ENCODE measurements around the gene SNF8.
A peak's percentile ranks its signal among the peaks of the same experiment; 100 is the strongest.
"Not testable (repeated sequence)": the region's sequence is repeated elsewhere in the genome, so short reads cannot be mapped to it uniquely, and the experiment has no call there.

The SNF8 gene, protein sequence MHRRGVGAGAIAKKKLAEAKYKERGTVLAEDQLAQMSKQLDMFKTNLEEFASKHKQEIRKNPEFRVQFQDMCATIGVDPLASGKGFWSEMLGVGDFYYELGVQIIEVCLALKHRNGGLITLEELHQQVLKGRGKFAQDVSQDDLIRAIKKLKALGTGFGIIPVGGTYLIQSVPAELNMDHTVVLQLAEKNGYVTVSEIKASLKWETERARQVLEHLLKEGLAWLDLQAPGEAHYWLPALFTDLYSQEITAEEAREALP

DNA sequence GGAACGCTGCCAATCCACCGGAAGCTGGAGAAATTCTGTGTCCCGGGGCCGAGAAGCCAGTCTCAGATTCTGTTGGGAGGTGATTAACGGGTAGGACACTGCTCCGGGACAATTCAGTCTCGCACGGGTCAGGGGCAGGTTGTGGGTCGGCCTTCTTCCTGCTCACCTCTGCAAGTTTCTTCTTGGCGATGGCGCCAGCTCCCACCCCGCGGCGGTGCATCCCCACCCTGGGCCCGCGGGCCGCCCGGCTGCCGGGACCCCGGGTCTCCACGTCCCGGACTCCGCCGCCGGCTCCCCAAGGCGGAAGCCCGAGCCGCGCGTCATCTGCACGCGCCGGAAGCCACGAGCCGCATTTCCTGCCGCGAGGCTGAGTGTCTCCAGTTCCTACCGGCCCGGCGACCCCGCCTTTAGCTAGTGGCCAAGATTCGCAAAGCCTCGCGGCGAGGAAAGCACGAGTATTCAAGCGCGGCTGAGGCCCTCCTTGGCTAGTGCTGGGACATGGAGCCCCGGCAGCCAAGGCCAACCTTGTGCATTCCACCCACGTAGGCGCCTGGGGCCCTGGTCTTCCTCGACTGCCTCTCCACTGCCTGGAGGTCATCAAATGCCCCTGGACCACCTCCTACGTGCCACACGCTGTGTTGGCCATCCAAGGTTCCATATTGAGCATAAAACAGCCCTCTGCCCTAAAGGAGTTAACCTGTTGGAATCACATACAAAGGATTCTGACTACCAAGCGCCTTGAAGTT, at the start of gene SNF8:
SNF8 (minus strand) TSS at position 328 of the 746 bp plus-strand sequence; CDS start at position 220, 108 bp downstream.
- peak; percentile 88 to 97 (median 95) for DNase-seq (ENCODE audit: low read depth in 2 of 3, low spot score in 2 of 3)

DNA sequence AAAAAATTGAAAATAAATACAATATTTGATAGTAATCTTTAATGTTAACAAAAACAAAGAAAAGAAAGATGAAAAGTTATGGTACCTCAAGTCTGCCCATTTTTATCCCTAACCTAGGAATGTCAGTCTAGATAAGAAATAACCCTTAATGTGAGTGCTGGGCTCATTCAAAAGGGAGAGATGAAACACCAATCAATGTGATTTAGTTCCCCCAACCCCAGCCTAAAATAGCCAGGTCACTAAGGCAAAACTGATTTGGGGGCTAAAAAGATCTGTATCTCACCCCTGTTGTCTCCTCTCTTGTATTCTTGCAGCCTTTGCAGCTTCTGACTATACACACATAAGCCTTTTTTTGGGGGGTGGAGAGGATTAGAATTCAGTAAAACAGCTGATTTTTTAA, 49.3 kb upstream of the SNF8 start:
- no peak for DNase-seq (ENCODE audit: low read depth in 2 of 3, low spot score in 2 of 3)

DNA sequence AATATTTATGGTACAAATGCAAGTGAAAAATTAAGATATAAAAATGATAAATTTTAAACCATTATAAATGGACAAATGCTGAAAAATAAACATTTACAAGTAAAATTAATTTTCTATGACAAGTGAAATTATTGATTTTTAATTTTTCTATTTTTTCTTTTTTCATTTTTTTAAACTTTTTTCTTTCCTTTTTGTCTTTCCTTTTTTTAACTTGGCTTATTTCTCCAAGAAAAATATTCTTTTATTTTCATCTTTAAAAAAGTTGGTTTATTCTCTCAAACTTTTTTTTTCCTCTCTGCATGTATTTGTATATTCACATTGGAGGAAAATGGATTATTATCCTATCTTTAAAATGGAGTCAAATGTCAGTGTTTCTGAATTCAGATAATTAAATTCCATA, 48.7 kb upstream of the SNF8 start:
- DNase-seq (ENCODE audit: low read depth in 2 of 3, low spot score in 2 of 3) = no peak

GRCh38 chr17:48992444-48992843, 47.8 kb upstream of the SNF8 start:
- DNase-seq (ENCODE audit: low read depth in 2 of 3, low spot score in 2 of 3) = no peak

DNA sequence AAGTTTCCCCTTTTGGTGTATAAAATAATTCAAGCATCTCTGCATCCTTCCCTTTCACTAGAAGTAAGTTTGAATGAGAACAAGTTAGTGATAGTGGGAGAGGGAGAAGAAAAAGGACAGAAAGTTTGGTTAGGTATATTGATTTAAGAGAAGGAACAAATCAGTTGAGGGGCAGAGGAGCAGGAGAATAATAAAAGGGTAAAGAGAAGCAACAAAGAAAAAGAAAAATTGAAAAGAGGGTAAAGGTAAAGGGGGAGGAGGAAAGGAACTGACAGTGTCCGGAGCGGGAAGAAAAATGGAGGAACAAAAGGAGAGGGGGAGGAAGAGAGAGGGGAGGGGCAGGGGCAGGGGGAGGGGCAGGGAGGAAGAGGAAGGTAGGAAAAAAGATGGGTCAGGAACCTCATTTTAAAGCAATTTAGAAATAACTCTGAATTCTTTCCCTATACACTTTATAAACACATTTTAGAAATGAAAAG, 46.3 kb upstream of the SNF8 start:
- DNase-seq (ENCODE audit: low read depth in 2 of 3, low spot score in 2 of 3) = no peak

- DNase-seq (ENCODE audit: low read depth in 2 of 3, low spot score in 2 of 3) = no peak
Measured at GRCh38 chr17:48989100-48989499, 44.5 kb upstream of the SNF8 start.

DNA sequence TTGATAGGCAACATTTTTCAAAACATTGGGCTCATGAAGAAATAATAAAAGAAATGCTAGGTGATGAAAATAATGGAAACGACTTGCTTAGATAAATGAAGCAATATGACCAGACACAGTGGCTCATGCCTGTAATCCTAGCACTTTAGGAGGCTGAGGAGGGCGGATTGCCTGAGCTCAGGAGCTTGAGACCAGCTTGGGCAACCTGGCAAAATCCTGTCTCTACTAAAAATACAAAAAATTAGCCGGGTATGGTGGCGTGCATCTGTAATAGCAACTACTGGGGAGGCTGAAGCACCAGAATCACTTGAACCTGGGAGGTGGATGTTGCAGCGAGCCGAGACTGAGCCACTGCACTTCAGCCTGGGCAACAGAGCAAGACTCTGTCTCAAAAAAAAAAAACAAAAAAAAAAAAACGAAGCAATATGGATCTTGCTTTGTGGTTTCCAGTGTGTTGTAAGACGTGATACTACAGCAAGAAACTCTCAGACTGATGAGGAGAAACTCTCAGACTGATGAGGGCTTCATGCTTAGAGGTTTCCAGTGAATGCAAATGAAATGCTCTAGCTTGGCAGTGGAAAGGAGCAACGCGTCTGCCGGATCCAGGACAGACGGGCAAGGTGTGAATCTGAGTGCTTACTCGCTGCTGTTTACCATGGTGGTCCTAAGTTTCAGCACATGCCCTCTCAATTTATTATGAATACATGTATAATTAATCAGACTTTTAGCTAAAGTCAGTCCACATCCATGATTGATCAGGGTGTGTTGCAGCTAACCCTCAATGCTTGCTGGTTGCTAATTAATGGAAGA, 41.0 kb upstream of the SNF8 start:
- DNase-seq (ENCODE audit: low read depth in 2 of 3, low spot score in 2 of 3) = no peak

- DNase-seq (ENCODE audit: low read depth in 2 of 3, low spot score in 2 of 3) = no peak
Measured at GRCh38 chr17:48981927-48982539, 37.4 kb upstream of the SNF8 start.

DNA sequence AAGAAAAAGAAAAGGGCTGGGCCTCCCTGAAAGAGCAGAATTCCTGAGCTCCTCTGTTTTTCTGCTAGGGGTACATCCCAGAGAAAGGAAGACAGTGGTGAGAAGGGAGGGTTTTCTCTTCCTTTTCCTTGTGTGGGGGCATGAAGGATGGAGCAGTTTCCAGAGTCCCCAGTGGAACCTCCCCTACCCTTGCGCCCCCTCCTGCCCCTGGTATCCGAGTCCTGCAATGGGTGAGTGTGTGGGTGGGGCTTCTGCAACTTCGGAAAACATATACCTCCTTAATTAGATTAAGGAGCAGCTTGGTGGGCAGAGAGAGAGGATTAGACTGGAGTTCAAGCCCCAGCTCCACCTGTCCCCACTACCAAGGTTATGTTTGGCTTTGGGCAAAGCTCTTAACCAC, 29.2 kb upstream of the SNF8 start:
- DNase-seq (ENCODE audit: low read depth in 2 of 3, low spot score in 2 of 3) = no peak

GRCh38 chr17:48972749-48973097, 28.1 kb upstream of the SNF8 start:
- DNase-seq (ENCODE audit: low read depth in 2 of 3, low spot score in 2 of 3) = no peak

GRCh38 chr17:48970865-48971687, 26.4 kb upstream of the SNF8 start:
- DNase-seq (ENCODE audit: low read depth in 2 of 3, low spot score in 2 of 3) = no peak

GRCh38 chr17:48970224-48970623, 25.6 kb upstream of the SNF8 start:
- no peak for DNase-seq (ENCODE audit: low read depth in 2 of 3, low spot score in 2 of 3)

- DNase-seq (ENCODE audit: low read depth in 2 of 3, low spot score in 2 of 3) = no peak
Measured at GRCh38 chr17:48961516-48962233, 17.0 kb upstream of the SNF8 start.

DNA sequence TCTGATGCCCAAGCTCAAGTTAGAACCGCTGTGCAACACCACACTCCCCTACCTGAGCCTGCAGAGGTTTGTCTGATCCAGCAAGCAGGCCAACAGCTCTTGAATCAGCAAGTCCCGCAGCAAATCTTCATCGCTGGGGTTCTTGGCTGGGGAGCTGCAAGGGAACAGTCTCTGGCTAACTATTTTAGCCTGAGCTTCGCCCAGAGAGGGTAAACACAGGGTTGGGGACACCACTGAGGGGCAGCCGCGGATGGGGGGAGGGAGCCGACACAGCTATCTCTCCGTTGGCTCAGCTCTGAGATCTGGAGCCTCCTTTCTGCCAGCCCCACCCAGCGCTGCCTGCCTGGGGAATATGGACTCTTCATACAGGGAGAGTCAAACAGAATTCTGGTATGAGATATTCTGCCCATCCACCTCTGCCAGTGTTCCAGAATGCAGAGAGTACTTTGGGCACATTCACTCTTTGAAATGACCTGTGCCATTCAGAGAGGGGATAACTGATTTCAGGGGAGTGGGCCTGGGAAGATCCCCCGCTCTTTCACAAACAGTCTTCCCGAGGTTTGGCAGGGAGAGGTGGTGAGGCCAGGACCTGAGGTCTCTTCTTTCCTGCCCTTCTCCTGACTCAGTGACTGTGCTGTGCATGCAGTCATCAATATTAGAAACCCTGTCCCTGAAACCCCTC, 16.3 kb upstream of the SNF8 start:
- no peak for DNase-seq (ENCODE audit: low read depth in 2 of 3, low spot score in 2 of 3)

DNA sequence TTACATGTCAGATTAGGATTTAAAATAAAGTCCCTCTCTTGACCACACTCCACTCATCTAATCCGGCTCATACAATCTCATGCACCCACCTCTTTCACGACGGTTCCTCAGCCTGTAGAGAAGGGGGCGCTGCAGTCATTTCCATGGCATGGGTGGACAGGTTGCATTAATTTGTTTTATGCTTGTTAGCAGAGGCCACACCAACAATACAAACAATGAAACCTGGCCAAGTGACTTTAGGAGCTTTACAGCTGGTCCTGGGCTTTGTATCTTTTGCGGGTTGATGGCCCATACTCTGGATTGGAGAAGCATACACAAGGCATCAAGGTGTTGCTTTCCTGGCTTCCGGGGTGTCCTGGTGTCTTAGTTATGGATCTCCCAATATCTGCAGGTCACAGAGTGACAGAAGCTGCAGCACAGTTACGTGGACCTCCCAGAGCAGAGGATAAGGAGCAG, 9.7 kb upstream of the SNF8 start:
- DNase-seq (ENCODE audit: low read depth in 2 of 3, low spot score in 2 of 3) = no peak

DNA sequence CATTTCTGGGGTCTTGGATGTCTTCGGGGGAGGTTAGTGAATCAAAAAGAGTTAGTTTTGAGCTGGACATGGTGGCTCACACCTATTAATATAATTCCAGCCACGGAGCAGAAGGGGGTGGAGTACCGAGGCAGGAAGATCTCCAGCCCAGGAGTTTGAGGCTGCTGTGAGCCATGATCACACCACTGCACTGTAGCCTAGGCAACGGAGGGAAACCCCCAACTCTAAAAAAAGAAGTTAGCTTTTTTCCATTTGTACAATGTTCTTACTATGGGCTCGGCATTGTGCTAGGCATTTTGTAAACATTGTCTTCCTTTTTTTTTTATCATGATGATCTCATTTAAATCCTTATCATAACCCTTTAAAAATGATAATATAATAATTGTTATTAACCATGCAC, 8.3 kb upstream of the SNF8 start:
- DNase-seq (ENCODE audit: low read depth in 2 of 3, low spot score in 2 of 3) = no peak

- DNase-seq (ENCODE audit: low read depth in 2 of 3, low spot score in 2 of 3) = no peak
Measured at GRCh38 chr17:48951572-48951971, 6.9 kb upstream of the SNF8 start.

DNA sequence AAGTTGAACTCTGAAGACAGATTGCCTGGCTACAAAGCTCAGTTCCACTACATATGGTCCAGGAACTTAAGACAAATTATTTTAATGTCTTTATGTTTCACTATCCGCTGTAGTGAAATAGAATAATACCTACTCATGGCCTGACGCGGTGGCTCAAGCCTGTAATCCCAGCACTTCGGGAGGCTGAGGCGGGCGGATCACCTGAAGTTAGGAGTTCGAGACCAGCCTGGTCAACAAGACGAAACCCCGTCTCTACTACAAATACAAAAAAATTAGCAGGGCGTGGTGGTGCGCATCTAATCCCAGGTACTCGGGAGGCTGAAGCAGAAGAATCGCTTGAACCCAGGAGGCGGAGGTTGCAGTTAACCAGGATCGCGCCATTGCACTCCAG, 614 bp upstream of the SNF8 start:
- not testable (repeated sequence) for DNase-seq (ENCODE audit: low read depth in 2 of 3, low spot score in 2 of 3)

- DNase-seq (ENCODE audit: low read depth in 2 of 3, low spot score in 2 of 3) = no peak
Measured at GRCh38 chr17:48933035-48933434, 11.6 kb downstream of the SNF8 start.

Data from activated CD8-positive, alpha-beta memory T cell treated with anti-CD3 and anti-CD28 coated beads for 48 hours (primary cell).